IMR-90 (cell line): ENCODE data around the gene KCTD8. TPM values are rescaled to one million over a fixed set of nuclear protein-coding genes. Genes with fewer than 3 reads are reported as not detected.
A peak's percentile ranks its signal among the peaks of the same experiment; 100 is the strongest.

Experiments used
- ATAC-seq: fragments of 200-7000 bp; cut with Tn5 transposase; 2 replicates; pipeline ENCODE4 v1.9.1; 2020; ENCODE audit warnings: low read depth, mild to moderate bottlenecking, moderate library complexity
- BruUV-seq: library from RNA; stranded (reverse); fragments of 400-500 nt; replicated peaks from 2 replicates; lab custom pipeline; 2021; lab: Mats Ljungman, UMichigan
- CTCF ChIA-PET: fragments of 300-600 bp; formaldehyde crosslinking; extraction: SDS; loops from one replicate; lab custom pipeline; 2021; ENCODE audit warnings: antibody characterized with exemption; lab: Yijun Ruan, JAX
- POLR2A ChIA-PET: fragments of 300-600 bp; sonication (Branson Sonifier 250); formaldehyde crosslinking; loops from one replicate; lab custom pipeline; 2022; ENCODE audit warnings: antibody characterized with exemption; ENCODE audit not compliant: unreplicated experiment; lab: Charles Lee
- DNase-seq: peaks from one replicate; pipeline ENCODE4 v3.0.0; 2013
- H2AFZ ChIP-seq: replicated peaks from 2 replicates; pipeline ENCODE3; 2013; ENCODE audit warnings: low read length, mild to moderate bottlenecking; ENCODE audit not compliant: poor library complexity
- H2AK5ac ChIP-seq: 2 replicates; pipeline ENCODE4 v1.6.1; 2013; ENCODE audit warnings: low read depth, low read length, inconsistent platforms
- H2AK9ac ChIP-seq: replicated peaks from 2 replicates; pipeline ENCODE3; 2013; ENCODE audit warnings: mild to moderate bottlenecking, low read depth, low read length, moderate library complexity; ENCODE audit not compliant: poor library complexity
- H2BK120ac ChIP-seq: 2 replicates; pipeline ENCODE4 v1.6.1; 2013; ENCODE audit warnings: low read depth, low read length, inconsistent platforms
- H2BK15ac ChIP-seq: 3 replicates; pipeline ENCODE4 v1.6.1; 2013; ENCODE audit warnings: low read depth, low read length, inconsistent platforms
- H2BK20ac ChIP-seq: 2 replicates; pipeline ENCODE4 v1.6.1; 2013; ENCODE audit warnings: low read depth, mild to moderate bottlenecking, inconsistent platforms, low read length, moderate library complexity
- H2BK5ac ChIP-seq: 2 replicates; pipeline ENCODE4 v1.6.1; 2013; ENCODE audit warnings: mild to moderate bottlenecking, low read depth, low read length, inconsistent platforms; ENCODE audit not compliant: poor library complexity, severe bottlenecking
- H3K14ac ChIP-seq: replicated peaks from 2 replicates; pipeline ENCODE4 v1.6.1; 2013; ENCODE audit warnings: low read depth, low read length, inconsistent platforms
- H3K18ac ChIP-seq: 2 replicates; pipeline ENCODE4 v1.6.1; 2013; ENCODE audit warnings: low read depth, low read length, control low read depth
- H3K23ac ChIP-seq: 2 replicates; pipeline ENCODE4 v1.6.1; 2013; ENCODE audit warnings: low read depth, low read length, inconsistent platforms
- H3K27ac ChIP-seq: 2 replicates; pipeline ENCODE4 v1.5.1; 2013; ENCODE audit warnings: mild to moderate bottlenecking, control low read depth, low read length; ENCODE audit not compliant: insufficient read depth
- H3K27me3 ChIP-seq: 2 replicates; pipeline ENCODE4 v1.6.1; 2013; ENCODE audit warnings: low read length; ENCODE audit not compliant: control insufficient read depth, insufficient read depth
- H3K36me3 ChIP-seq: 2 replicates; pipeline ENCODE4 v1.6.1; 2013; ENCODE audit warnings: low read length, mixed read lengths; ENCODE audit not compliant: control insufficient read depth, insufficient read depth
- H3K4ac ChIP-seq: 2 replicates; pipeline ENCODE4 v1.6.1; 2013; ENCODE audit warnings: low read depth, low read length, inconsistent platforms
- H3K4me1 ChIP-seq: 2 replicates; pipeline ENCODE4 v1.6.1; 2013; ENCODE audit warnings: low read length, mixed read lengths; ENCODE audit not compliant: control insufficient read depth, insufficient read depth
- H3K4me2 ChIP-seq: 2 replicates; pipeline ENCODE4 v1.6.1; 2013; ENCODE audit warnings: low read depth, mild to moderate bottlenecking, control low read depth, low read length, moderate library complexity
- H3K4me3 ChIP-seq: 2 replicates; pipeline ENCODE4 v1.5.1; 2013; ENCODE audit warnings: low read depth, mild to moderate bottlenecking, control low read depth, low read length, moderate library complexity; ENCODE audit not compliant: insufficient read depth
- H3K56ac ChIP-seq: 2 replicates; pipeline ENCODE4 v1.6.1; 2013; ENCODE audit warnings: low read length, inconsistent platforms; ENCODE audit not compliant: insufficient read depth; ENCODE audit errors: extremely low read depth
- H3K79me1 ChIP-seq, 2 experiments: 2 replicates each; pipeline ENCODE4 v1.6.1; 2013; ENCODE audit warnings: low read length in 2 of 2, inconsistent platforms in 1 of 2, low read depth in 1 of 2
- H3K9ac ChIP-seq: 2 replicates; pipeline ENCODE4 v1.6.1; 2013; ENCODE audit warnings: low read depth, low read length, control low read depth
- H3K9me1 ChIP-seq: 2 replicates; pipeline ENCODE4 v1.6.1; 2013; ENCODE audit warnings: low read length, inconsistent platforms; ENCODE audit not compliant: insufficient read depth
- H3K9me3 ChIP-seq: 2 replicates; pipeline ENCODE4 v1.6.1; 2013; ENCODE audit warnings: low read length; ENCODE audit not compliant: control insufficient read depth, insufficient read depth
- H4K20me1 ChIP-seq: 2 replicates; pipeline ENCODE4 v1.6.1; 2013; ENCODE audit warnings: low read length, inconsistent platforms; ENCODE audit not compliant: insufficient read depth
- H4K5ac ChIP-seq: 2 replicates; pipeline ENCODE4 v1.6.1; 2013; ENCODE audit warnings: mild to moderate bottlenecking, low read depth, low read length, control low read depth
- H4K8ac ChIP-seq, 2 experiments: 2 replicates each; pipeline ENCODE4 v1.6.1; 2013; ENCODE audit warnings: low read depth in 2 of 2, low read length in 2 of 2, control low read depth in 1 of 2, inconsistent platforms in 1 of 2
- H4K91ac ChIP-seq: 2 replicates; pipeline ENCODE4 v1.6.1; 2013; ENCODE audit warnings: low read depth, low read length, inconsistent platforms; ENCODE audit not compliant: insufficient read depth
- BHLHE40 ChIP-seq: fragments of 150-350 bp; IDR thresholded peaks from 2 replicates; pipeline ENCODE4 v1.6.1; 2016; ENCODE audit warnings: mild to moderate bottlenecking, low read depth, low read length
- CEBPB ChIP-seq: IDR thresholded peaks from 2 replicates; pipeline ENCODE4 v1.6.1; 2012; ENCODE audit warnings: low read depth, low read length, improper control_type of control experiment
- CHD1 ChIP-seq: IDR thresholded peaks from 2 replicates; pipeline ENCODE4 v1.6.1; 2012; ENCODE audit warnings: low read depth, low read length, improper control_type of control experiment
- FOS ChIP-seq: fragments of 150-350 bp; IDR thresholded peaks from 2 replicates; pipeline ENCODE4 v1.6.1; 2016; ENCODE audit warnings: low read depth, low read length
- MAFK ChIP-seq: IDR thresholded peaks from 2 replicates; pipeline ENCODE4 v1.6.1; 2012; ENCODE audit warnings: low read depth, low read length, improper control_type of control experiment
- MAZ ChIP-seq: IDR thresholded peaks from 2 replicates; pipeline ENCODE4 v1.6.1; 2012; ENCODE audit warnings: low read depth, mild to moderate bottlenecking, low read length, improper control_type of control experiment, moderate library complexity, borderline replicate concordance
- MXI1 ChIP-seq: IDR thresholded peaks from 2 replicates; pipeline ENCODE4 v1.6.1; 2012; ENCODE audit warnings: low read depth, mild to moderate bottlenecking, low read length, moderate library complexity, borderline replicate concordance
- POLR2A ChIP-seq: IDR thresholded peaks from 2 replicates; pipeline ENCODE4 v1.6.1; 2012; ENCODE audit warnings: mild to moderate bottlenecking, low read depth, low read length
- RAD21 ChIP-seq: IDR thresholded peaks from 2 replicates; pipeline ENCODE4 v1.6.1; 2012; ENCODE audit warnings: low read length, improper control_type of control experiment
- RFX5 ChIP-seq: IDR thresholded peaks from 2 replicates; pipeline ENCODE4 v1.8.0; 2012; ENCODE audit warnings: low read depth, mild to moderate bottlenecking, low read length, moderate library complexity
- SMC3 ChIP-seq: fragments of 150-350 bp; IDR thresholded peaks from 2 replicates; pipeline ENCODE4 v1.6.1; 2016; ENCODE audit warnings: low read depth, mild to moderate bottlenecking, antibody characterized with exemption, low read length, moderate library complexity
- WGBS, 2 experiments: methylation state at CpG; one replicate each; pipeline versions ENCODE4 v1.1.5 to v1.1.7; 2013; ENCODE audit warnings: missing lambda C conversion rate in 2 of 2; ENCODE audit not compliant: insufficient read length in 1 of 2; ENCODE audit errors: extremely low coverage in 2 of 2; 5-methylcytosine and 5-hydroxymethylcytosine counted together
- dilution Hi-C: fragments of 300-500 bp; cut with HindIII; formaldehyde crosslinking; loops from one replicate; pipeline ENCODE4 v1.14.3; 2018; ENCODE audit warnings: low sequenced_read_pairs; ENCODE audit not compliant: unreplicated experiment
- in situ Hi-C: fragments of 300-500 bp; cut with MboI; formaldehyde crosslinking; loops from 3 replicates; pipeline ENCODE4 v1.14.3; 2019; ENCODE audit warnings: low sequenced_read_pairs, inconsistent platforms, mixed read lengths
- intact Hi-C: fragments of 100-400 bp; cut with micrococcal nuclease; formaldehyde crosslinking; loops from 2 replicates; pipeline ENCODE4 v1.10.0; 2022
- polyA plus RNA-seq, 3 experiments: library from polyadenylated mRNA; depleted of rRNA; stranded (reverse); fragments of >200 nt; gene quantifications; 2 replicates each; pipeline ENCODE4 v1.2.3, GENCODE V29; 2012; ENCODE audit warnings: low replicate concordance in 1 of 3
- total RNA-seq: library from RNA; depleted of rRNA; stranded (reverse); fragments of >200 nt; gene quantifications from 2 replicates; pipeline ENCODE4 v1.2.3, GENCODE V29; 2012
- TF ChIP-seq, protein P1 (sequence below): conservative IDR thresholded peaks from 2 replicates; pipeline ENCODE4 v1.5.1; 2012; ENCODE audit warnings: mild to moderate bottlenecking, low read depth, low read length, improper control_type of control experiment
- TF ChIP-seq, protein P2 (sequence below): fragments of 150-350 bp; IDR thresholded peaks from 2 replicates; pipeline ENCODE4 v1.6.1; 2016; ENCODE audit warnings: low read depth, mild to moderate bottlenecking, low read length, moderate library complexity, borderline replicate concordance

KCTD8 gene
- total and polyA plus RNA-seq, 2 of the 4 experiments (the other 2 are of a cell fraction) = 0.03 TPM; not detected in 1

DNA sequence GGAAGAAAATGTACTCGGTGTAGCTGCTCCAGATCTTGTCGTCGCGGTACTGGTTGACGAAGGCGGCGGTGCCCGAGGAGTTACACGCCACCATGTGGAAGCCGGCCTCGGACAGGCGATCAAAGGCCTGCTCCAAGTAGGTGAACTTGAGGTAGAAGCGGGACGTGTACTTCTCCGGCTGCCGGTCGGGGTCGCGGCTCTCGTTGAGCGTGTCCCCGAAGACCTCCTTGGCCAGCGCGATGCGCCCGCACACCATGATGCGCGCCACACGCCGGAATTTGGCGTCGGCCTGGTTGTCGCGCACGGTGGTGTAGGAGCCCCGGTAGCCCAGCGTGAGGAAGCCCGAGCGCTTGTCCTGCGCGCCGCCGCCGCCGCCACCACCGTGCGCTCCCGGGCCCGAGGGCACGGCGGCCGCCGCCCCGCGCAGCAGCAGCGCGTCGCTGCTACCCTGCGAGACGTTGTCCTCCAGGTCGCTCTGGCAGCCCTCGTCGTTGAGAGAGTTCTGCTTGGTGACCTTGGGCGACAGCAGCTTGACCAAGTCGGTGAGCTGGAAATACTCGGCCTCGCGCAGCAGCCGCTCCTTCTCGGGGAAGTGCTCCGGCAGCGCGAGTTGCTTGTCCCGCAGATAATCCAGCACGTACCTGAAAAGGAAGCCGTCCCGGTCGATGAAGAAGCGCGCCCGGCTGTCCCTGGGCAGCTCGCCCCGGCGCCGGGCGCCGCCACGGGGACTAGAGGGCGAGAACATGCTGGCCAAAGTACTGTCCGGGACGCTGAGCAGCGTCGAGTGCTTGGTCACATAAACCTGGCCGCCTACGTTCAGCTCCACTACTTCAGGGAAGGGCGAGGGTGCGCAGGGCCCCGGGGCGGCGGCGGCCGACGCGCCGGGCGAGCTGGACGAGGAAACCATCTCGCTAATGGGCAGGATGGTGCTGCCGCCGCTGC lies 775 bp downstream of the KCTD8 start:
- dilution Hi-C loops = no loop called here
- BruUV-seq = no TSS peak
- Histone ChIP-seq H3K27me3 (peaks cover 23% of the 10 kb centered on the region), H3K27ac (no peak overlapping the region), H3K36me3 (no peaks in the 10 kb centered on the region), H4K20me1 (no peaks in the 10 kb centered on the region), H3K4ac (no peak overlapping the region), H2BK5ac (no peak overlapping the region), H4K5ac (no peak overlapping the region), H3K79me1 (no peaks in the 10 kb centered on the region), H3K9me1 (no peaks in the 10 kb centered on the region), H2BK120ac (no peak overlapping the region), H3K18ac (no peak overlapping the region), H3K4me1 (no peaks in the 10 kb centered on the region), H3K23ac (no peak overlapping the region), H2BK15ac (no peak overlapping the region), H2AK5ac (no peak overlapping the region), H2BK20ac (no peak overlapping the region), H3K9ac (no peak overlapping the region), H3K4me3 (peak overlapping the region; percentile 31; the same call in 1 of the 2 replicates), H2AFZ (peak overlapping the region; percentile 59), H3K56ac (no peak overlapping the region), H2AK9ac (peak overlapping the region; percentile 16), H3K9me3 (peaks cover 6% of the 10 kb centered on the region; the same call in 1 of the 2 replicates), H3K4me2 (peak overlapping the region; percentile 55), H4K91ac (no peak overlapping the region), H3K14ac (no peak overlapping the region), H4K8ac (no peak overlapping the region)
- DNase-seq (no peak), ATAC-seq (no peak)
- POLR2A ChIA-PET = no interaction called here
- in situ Hi-C loops = no loop called here
- WGBS, 2 experiments = 4% methylated on average over 62 of the region's 110 CpGs; no CpG with 5 or more reads in 1 of the 2 experiments
- CTCF ChIA-PET = interaction anchor here (0.8 kb wide), 1 partner anchor 20 kb away, joined by 3 read pairs; no protein-coding TSS in a partner anchor
- intact Hi-C loops = no loop called here
- TF ChIP-seq MAFK = no peak
- TF ChIP-seq MAZ = no peak
- no peak for TF ChIP-seq BHLHE40
- no peak for TF ChIP-seq SMC3
- no peak for TF ChIP-seq FOS
- no peak for TF ChIP-seq POLR2A
- TF ChIP-seq CEBPB = no peak
- TF ChIP-seq RFX5 = no peak
- no peak for TF ChIP-seq MXI1
- TF ChIP-seq, protein P1, sequence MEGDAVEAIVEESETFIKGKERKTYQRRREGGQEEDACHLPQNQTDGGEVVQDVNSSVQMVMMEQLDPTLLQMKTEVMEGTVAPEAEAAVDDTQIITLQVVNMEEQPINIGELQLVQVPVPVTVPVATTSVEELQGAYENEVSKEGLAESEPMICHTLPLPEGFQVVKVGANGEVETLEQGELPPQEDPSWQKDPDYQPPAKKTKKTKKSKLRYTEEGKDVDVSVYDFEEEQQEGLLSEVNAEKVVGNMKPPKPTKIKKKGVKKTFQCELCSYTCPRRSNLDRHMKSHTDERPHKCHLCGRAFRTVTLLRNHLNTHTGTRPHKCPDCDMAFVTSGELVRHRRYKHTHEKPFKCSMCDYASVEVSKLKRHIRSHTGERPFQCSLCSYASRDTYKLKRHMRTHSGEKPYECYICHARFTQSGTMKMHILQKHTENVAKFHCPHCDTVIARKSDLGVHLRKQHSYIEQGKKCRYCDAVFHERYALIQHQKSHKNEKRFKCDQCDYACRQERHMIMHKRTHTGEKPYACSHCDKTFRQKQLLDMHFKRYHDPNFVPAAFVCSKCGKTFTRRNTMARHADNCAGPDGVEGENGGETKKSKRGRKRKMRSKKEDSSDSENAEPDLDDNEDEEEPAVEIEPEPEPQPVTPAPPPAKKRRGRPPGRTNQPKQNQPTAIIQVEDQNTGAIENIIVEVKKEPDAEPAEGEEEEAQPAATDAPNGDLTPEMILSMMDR = no peak
- no peak for TF ChIP-seq RAD21
- TF ChIP-seq CHD1 = no peak
- TF ChIP-seq, protein P2, sequence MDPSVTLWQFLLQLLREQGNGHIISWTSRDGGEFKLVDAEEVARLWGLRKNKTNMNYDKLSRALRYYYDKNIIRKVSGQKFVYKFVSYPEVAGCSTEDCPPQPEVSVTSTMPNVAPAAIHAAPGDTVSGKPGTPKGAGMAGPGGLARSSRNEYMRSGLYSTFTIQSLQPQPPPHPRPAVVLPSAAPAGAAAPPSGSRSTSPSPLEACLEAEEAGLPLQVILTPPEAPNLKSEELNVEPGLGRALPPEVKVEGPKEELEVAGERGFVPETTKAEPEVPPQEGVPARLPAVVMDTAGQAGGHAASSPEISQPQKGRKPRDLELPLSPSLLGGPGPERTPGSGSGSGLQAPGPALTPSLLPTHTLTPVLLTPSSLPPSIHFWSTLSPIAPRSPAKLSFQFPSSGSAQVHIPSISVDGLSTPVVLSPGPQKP = no peak
